Central memory CD4-positive, alpha-beta T cell (primary cell): ENCODE results near the gene EPN2.
"Not testable (repeated sequence)": the region's sequence is repeated elsewhere in the genome, so short reads cannot be mapped to it uniquely, and the experiment has no call there.

ENCODE experiments used
- DNase-seq: peaks from one replicate; pipeline ENCODE4 v3.0.0; 2022
- total RNA-seq, 3 experiments: gene quantifications; one replicate each; lab custom pipeline; 2026; lab: John Stamatoyannopoulos, UW

Gene EPN2
- total RNA-seq = 6.9 to 7.9 (median 7.8) reads per million in 3 experiments

DNA sequence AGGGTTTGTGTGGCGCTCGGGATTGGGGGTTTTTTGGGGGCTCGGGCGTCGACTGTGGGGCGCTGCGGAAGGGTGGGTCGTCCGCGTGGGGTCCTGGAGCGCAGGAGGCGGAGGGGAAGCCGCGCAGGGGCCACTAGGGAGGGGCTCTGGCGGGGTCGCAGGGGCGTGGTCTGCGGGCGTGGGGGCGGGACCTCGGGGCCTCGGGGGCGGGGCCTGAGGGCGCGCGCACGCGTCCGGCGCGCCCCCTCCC is at the start of gene EPN2:
TSS of gene EPN2 (plus strand) at position 228 of the 250 bp plus-strand sequence. CDS start 45,754 bp downstream, outside the sequence.
- not testable (repeated sequence) for DNase-seq

DNA sequence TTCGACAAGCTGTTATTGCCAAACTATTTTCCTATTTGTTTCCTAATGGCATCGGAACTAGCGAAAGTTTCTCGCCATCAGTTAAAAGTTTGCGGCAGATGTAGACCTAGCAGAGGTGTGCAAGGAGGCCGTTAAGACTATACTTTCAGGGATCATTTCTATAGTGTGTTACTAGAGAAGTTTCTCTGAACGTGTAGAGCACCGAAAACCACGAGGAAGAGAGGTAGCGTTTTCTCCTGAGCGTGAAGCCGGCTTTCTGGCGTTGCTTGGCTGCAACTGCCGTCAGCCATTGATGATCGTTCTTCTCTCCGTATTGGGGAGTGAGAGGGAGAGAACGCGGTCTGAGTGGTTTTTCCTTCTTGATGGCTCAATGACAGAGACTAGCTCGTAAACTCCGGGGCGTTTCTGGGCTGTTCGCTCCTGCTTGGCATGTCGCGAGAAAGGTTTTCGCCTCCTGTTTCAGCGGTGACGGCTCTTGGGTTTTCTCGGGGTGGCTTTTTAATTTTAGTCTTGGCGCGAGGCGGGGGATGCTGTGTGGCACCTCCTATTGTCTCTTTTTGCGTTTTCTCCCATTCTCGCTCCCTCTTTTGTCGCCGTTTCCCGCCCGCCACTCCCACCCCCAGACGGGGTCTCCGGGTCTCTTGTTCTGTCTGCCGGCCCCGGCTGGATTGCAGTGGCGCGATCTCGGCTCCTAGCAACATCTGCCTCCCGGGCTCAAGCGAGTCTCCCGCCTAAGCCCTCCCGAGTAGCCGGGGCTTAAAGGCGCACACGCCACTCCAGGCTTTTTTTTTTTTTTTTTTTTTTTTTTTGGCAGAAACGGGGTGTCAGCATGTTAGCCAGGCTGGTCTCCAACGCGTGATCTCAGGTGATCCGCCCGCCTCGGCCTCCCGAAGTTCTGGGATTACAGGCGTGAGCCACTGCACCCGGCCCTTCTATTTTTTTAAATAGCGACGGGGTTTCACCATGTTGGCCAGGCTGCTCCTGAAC is 49.0 kb upstream of the EPN2 start:
- DNase-seq = peak; percentile 93

- not testable (repeated sequence) for DNase-seq
These were observed 48.1 kb upstream of the EPN2 start for GRCh38 chr17:19188870-19189708.

DNA sequence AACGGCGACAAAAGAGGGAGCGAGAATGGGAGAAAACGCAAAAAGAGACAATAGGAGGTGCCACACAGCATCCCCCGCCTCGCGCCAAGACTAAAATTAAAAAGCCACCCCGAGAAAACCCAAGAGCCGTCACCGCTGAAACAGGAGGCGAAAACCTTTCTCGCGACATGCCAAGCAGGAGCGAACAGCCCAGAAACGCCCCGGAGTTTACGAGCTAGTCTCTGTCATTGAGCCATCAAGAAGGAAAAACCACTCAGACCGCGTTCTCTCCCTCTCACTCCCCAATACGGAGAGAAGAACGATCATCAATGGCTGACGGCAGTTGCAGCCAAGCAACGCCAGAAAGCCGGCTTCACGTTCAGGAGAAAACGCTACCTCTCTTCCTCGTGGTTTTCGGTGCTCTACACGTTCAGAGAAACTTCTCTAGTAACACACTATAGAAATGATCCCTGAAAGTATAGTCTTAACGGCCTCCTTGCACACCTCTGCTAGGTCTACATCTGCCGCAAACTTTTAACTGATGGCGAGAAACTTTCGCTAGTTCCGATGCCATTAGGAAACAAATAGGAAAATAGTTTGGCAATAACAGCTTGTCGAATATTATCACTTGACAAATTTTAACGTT is 47.3 kb upstream of the EPN2 start:
- DNase-seq = not testable (repeated sequence)

GRCh38 chr17:19196382-19197204 is 40.6 kb upstream of the EPN2 start:
- peak; percentile 28 for DNase-seq

- not testable (repeated sequence) for DNase-seq
These were observed 34.7 kb upstream of the EPN2 start for GRCh38 chr17:19202448-19202847.

DNA sequence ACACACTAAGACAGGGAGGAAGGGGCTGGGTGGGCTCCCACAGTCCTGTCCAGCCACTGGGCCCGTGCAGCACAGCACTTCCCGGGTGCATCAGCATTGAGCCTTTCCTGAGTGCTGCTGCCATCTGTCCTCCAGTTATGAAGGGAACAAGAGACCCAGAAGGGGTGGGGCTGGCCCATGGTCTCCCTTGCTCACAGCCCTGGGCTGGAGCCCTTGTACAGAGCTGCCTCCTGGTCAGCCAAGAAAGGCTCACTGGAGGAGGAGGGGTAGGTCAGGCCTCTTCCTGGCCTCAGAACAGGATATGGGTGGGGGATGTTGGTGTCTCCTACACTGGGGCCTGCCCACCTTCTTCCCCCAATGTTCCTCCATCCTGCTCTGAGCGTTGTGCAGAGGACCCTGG is 33.7 kb upstream of the EPN2 start:
- not testable (repeated sequence) for DNase-seq

DNA sequence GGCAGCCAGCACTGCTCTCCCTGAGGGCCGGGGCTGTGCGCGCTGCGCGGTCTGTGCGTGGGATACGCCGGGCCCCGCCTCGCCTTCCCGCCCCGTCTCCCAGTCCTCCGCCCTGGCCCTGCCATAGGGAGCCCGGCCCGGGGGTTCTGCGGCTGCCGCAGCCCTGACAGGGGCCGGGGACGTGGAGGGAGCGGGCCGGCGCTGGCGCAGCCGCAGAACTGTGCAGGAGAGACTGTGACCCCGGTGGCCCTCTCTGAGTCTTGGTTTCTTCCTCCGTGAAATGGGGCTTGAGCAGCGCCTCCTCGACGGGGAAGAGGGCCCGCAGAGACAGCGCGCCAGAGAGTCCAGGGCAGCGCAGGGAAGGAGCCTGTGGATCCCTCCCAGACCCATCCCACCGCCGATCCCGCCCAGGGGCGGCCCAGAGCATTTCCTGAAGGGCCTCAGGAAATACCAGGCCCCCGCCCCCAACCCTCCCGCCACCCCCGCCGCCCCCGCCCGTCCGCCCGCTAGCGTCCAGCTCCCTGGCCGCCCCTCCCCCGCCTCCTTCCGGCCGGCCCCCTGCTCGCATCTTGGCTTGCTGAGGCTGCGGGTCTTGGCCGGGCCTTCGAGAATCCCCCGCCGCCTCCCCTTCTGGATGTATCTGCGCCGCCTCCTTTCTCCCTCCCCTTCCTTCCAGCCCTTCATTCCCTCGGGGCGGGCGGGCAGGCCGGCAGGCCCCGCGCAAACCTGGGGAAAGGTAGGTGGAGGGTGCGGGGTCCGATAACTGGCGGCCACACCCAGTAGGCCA is 21.9 kb upstream of the EPN2 start:
- DNase-seq = not testable (repeated sequence)

GRCh38 chr17:19216148-19216926 is 20.8 kb upstream of the EPN2 start:
- not testable (repeated sequence) for DNase-seq

GRCh38 chr17:19218914-19219313 is 18.3 kb upstream of the EPN2 start:
- DNase-seq = not testable (repeated sequence)

DNA sequence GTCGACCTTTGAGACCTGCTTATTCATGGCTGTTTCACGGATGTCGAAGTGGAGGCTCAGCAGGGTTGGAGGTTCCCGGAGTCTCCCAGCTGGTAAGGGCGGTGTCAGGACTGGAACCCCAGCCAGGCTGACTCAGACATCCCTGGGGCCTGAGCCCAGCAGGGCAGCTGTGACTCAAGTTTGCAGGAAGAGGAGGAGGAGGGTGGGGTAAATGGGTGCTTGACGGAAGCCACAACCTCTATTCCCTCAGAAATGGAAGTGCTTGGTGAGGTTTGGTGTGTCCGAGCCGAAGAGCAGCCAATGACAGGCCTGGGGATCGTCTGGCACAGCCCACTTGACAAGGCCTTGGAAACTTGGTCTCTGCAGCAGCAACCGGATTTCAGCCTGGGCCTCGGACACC is 17.8 kb upstream of the EPN2 start:
- DNase-seq = not testable (repeated sequence)

- DNase-seq = not testable (repeated sequence)
These were observed 17.0 kb upstream of the EPN2 start for GRCh38 chr17:19220195-19220594.

- not testable (repeated sequence) for DNase-seq
These were observed 10.3 kb upstream of the EPN2 start for GRCh38 chr17:19226610-19227588.

DNA sequence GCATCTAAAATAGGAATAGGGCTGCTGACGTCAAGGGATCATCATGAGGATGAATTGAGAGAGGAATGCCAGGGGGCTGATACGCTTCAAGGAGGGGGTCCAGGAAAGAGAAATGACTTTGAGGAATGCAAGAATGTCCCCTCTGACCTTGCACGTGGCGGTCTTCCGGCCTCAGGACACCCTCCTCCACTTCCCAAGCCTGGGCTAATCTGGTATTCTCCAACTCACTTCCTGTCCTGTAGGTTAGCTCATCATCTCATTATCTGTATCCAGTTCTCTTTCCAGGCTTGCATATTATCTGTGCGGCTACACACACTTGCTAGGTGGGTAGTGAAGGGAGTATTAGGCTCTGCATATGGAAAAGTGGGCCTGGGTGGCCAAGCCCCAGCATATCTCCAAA is 2.5 kb upstream of the EPN2 start:
- not testable (repeated sequence) for DNase-seq

DNA sequence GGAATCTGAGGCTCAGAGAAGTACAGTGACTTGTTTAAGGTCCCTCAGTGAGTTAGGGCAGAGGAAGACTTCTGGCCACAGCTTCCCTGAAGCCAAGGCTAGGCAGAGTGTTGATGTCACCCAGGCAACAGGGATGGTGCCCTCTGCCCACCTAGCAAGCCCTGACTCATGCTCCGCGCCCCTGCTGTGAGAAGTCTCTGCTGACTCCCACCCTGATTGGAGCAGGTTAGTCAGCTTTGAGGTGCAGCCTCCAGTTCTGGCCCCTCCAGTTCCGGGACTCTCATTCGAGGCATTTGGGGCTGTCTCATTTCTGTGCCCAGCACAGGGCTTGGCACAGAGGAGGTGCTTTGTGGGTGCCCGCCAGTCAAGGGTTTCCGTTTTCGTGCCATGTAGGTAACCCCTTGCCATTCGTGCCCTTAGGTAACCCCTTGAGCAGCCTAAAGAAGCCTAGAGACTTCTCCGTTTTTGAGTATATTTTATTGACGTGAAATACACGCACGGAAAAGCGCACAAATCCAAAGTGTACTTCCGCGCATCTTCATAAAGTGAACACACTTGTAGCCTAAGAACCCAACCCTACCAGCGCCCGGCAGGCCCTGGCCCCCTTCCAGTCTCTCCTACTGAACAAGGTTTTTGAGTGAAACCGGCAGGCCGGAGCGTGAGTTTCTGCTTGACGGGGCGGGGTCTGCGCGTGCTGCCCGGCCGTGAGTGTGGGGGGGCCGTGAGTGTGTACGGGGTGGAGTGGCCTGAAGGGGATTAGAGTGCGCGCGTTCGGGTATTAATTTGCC is 621 bp upstream of the EPN2 start:
- not testable (repeated sequence) for DNase-seq

DNA sequence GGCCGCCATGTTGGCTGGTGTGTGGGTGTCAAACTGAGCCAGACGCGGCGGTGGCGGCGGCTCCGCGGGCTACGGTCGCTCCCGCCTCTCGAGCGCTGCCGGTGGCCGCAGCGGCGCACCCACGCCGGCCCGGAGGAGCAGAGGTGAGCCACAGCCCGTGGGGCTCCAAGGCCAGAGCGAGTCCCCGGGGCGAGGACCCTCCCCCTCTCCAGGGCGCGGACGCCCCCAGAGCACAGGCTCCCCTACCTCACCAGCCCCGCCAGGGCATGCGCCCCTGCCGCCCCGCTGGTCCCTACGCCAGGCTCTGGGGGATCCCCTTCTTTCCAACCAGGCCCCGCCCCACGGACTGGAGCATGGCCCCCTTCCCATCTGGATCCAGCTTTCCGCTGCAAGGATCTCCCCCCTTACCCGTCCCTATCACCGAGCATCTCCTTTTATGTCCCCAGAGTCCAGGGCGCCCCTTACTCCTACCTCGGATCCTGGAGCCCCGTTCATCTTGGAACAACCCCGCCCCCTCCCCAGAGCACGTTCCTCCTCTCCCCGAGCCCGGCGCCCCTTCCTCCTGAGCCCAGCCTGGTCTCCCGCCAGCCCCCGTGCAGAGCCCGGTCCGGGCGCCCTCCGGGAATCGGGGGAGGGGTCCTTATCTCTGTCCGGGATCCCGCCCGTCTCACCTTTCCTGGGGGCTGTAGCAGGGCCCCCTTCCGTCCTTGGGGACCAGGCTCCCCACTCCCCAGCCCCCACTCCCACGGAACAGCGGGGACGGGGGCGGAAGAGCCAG is 412 bp downstream of the EPN2 start:
- peak; percentile 43 for DNase-seq

GRCh38 chr17:19238167-19238505 is 970 bp downstream of the EPN2 start:
- no peak for DNase-seq

GRCh38 chr17:19239544-19239943 is 2.4 kb downstream of the EPN2 start:
- no peak for DNase-seq
